Measurements from ENCODE around the gene VAV2. TPM values are rescaled to one million over a fixed set of nuclear protein-coding genes. Genes with fewer than 3 reads are reported as not detected.

VAV2 gene
- total RNA-seq, 6 experiments from 2014 or later = 17.6 to 24.5 (median 21.7) TPM

DNA sequence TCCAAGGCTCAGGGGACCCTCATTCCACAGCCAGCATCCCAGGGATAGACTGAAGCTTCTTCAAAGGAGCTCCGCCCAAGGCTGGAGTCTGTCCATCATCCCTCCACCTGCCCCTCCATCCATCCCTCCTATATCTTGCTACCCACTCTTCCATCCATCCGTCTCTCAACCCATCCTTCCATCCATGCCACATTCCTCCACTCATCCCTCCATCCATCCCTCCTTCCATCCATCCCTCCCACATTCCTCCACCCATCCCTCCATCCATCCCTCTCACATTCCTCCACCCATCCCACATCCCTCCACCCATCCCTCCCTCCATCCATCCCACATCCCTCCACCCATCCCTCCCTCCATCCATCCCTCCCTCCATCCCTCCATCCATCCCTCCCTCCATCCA, 5.5 kb upstream of the VAV2 start:
- no peak overlapping the region for H3K27ac Mint-ChIP-seq
- H3K9me3 Mint-ChIP-seq = no peaks in the 10 kb centered on the region
- no peak for DNase-seq
- peaks cover 8% of the 10 kb centered on the region for H3K27me3 Mint-ChIP-seq (ENCODE audit: insufficient read depth)
- peaks cover 14% of the 10 kb centered on the region for H3K4me1 Mint-ChIP-seq (ENCODE audit: low read depth)
- H3K4me3 Mint-ChIP-seq = no peak overlapping the region
- TF ChIP-seq, protein P1, sequence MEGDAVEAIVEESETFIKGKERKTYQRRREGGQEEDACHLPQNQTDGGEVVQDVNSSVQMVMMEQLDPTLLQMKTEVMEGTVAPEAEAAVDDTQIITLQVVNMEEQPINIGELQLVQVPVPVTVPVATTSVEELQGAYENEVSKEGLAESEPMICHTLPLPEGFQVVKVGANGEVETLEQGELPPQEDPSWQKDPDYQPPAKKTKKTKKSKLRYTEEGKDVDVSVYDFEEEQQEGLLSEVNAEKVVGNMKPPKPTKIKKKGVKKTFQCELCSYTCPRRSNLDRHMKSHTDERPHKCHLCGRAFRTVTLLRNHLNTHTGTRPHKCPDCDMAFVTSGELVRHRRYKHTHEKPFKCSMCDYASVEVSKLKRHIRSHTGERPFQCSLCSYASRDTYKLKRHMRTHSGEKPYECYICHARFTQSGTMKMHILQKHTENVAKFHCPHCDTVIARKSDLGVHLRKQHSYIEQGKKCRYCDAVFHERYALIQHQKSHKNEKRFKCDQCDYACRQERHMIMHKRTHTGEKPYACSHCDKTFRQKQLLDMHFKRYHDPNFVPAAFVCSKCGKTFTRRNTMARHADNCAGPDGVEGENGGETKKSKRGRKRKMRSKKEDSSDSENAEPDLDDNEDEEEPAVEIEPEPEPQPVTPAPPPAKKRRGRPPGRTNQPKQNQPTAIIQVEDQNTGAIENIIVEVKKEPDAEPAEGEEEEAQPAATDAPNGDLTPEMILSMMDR (IDR thresholded peaks at IDR 0.05) = no peak
- H3K36me3 Mint-ChIP-seq (ENCODE audit: low read depth) = no peaks in the 10 kb centered on the region

DNA sequence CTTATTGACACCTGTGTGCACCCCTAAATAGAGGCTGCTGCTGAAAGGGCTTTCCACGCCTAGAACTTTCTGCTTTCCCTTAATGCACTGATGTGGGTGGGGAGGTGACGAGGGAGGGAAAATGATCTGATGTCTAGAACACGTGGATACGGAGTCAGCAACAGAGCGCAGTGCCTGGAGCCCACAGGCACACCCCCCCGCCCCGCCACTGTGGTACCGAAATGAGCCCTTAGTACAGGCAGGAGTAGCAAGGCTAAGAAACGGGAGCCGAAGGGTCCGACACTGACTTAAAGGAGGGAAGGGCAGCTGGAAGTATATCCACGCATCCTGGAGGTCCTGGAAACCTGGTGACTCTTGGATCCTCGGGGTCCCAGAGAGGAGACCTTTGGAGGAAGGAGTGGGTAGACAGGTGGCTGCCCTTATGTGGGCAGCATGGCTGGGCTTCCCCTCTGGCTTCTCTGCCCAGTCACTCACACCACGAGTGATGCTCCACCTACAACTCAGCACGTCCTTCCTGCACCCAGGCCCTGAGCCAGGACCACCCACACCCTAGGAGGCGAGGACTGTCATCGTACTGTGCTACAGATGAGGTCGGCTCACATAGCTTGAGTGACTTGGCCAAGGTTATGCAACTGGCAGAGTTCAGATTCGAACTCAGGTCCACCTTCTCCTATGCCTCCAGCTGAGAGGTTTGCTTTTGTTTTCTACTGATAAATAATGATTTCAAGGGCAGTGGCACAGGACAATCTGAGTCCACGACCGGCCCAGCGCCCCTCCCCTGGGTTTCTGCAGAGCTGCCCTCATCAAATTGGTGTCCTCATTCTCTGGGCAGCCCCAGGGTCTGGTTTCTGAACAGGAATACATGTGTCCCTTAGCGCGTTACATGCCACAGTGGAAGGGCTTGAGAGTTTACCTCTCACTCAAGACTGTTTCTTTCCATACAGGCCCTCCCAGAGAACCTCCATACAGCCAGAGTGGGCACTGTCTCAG, 4.7 kb upstream of the VAV2 start:
- H3K9me3 Mint-ChIP-seq = no peaks in the 10 kb centered on the region

DNA sequence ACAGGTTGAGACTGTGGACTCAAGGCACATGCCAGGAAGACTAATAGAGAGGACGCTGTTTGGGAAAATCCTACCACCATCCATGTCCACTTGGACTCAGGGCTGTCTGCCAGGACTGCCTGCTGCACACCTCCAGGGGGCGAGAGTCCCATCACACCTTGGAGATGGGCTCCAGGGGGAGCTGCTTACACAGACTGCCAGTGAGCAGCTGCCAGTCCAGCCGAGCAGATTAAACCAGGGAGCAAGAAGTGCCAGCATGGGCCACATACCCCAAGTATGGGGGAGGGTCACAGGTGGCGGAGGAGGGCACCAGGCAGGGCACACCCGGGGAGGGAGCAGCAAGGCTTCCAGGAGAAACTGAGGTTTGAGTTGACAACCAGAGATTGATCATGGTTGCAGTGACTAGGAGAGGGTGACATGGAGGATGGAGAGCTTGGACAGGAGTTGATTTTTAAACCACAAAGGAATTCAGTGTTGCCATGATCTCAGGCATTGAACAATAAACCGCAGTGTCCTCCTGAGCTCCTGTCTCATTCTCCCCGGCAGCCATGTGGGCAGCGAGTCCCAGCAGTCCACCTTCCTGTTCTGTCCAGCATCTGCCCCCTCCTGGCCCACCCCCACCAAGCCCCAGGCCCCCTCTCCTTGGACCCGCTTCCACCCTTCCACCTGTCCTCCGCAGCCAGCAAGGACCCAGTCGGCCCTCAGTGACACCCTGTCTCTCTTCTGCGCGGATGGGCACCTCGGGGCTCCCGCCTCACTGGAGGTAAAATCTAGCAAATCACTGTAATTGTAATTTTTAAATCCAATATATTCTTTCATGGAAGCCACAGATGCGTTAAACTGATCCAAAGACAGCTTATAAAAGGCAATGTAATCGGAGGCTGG, 3.1 kb upstream of the VAV2 start:
- no peaks in the 10 kb centered on the region; the same call in none of the 2 replicates for H3K27me3 Mint-ChIP-seq (ENCODE audit: insufficient read depth)
- H3K4me1 Mint-ChIP-seq (ENCODE audit: low read depth) = peaks cover 14% of the 10 kb centered on the region
- no peak for DNase-seq
- H3K27ac Mint-ChIP-seq = no peak overlapping the region
- TF ChIP-seq, protein P1 (IDR thresholded peaks at IDR 0.05) = no peak
- H3K36me3 Mint-ChIP-seq (ENCODE audit: low read depth) = no peaks in the 10 kb centered on the region
- H3K9me3 Mint-ChIP-seq = no peaks in the 10 kb centered on the region
- H3K4me3 Mint-ChIP-seq = no peak overlapping the region

More for the DNA sequence above, 4.7 kb upstream of the VAV2 start:
- TF ChIP-seq, protein P1 (IDR thresholded peaks at IDR 0.05) = no peak
- peaks cover 5% of the 10 kb centered on the region for H3K27me3 Mint-ChIP-seq (ENCODE audit: insufficient read depth)
- H3K4me1 Mint-ChIP-seq (ENCODE audit: low read depth) = peaks cover 14% of the 10 kb centered on the region
- DNase-seq = no peak
- H3K36me3 Mint-ChIP-seq (ENCODE audit: low read depth) = no peaks in the 10 kb centered on the region
- no peak overlapping the region for H3K27ac Mint-ChIP-seq
- no peak overlapping the region for H3K4me3 Mint-ChIP-seq

DNA sequence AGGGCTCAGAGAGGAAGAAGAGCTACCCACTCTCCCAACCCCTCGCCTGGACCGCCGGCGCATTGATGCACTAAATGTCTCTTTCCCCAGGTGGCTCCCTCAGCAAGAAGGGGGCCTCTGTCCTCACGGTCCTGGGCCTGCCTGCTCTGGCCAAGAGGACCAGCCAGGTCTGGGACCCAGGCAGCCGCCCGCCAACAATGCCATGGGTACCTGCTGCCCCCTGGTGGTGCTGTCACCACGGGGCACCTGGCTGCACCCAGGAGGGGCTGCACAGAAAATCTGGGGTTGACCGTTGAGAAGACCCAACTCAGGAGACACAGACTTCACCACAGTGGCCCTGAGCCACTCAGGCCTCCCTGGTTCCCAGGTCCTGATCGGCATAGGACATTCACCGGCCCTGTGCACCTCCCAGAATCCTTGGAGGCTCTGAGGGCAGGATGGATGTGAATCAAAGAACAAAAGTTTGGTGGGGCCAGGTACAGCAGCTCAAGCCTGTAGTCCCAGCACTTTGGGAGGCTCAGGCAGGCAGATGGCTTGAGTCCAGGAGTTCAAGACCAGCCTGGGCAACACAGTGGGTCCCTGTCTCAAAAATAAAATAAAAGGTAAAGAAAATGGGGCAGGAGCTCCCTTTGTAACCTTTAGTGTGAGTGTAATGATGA, 2.4 kb upstream of the VAV2 start:
- Mint-ChIP-seq H3K27me3 (ENCODE audit: insufficient read depth) (no peaks in the 10 kb centered on the region; the same call in 1 of the 2 replicates), H3K27ac (no peak overlapping the region), H3K9me3 (no peaks in the 10 kb centered on the region), H3K4me1 (ENCODE audit: low read depth) (peaks cover 14% of the 10 kb centered on the region), H3K36me3 (ENCODE audit: low read depth) (no peaks in the 10 kb centered on the region), H3K4me3 (peak overlapping the region; percentile 39)
- peak; percentile 42 for DNase-seq
- TF ChIP-seq, protein P1 (IDR thresholded peaks at IDR 0.05) = peak; percentile 97

DNA sequence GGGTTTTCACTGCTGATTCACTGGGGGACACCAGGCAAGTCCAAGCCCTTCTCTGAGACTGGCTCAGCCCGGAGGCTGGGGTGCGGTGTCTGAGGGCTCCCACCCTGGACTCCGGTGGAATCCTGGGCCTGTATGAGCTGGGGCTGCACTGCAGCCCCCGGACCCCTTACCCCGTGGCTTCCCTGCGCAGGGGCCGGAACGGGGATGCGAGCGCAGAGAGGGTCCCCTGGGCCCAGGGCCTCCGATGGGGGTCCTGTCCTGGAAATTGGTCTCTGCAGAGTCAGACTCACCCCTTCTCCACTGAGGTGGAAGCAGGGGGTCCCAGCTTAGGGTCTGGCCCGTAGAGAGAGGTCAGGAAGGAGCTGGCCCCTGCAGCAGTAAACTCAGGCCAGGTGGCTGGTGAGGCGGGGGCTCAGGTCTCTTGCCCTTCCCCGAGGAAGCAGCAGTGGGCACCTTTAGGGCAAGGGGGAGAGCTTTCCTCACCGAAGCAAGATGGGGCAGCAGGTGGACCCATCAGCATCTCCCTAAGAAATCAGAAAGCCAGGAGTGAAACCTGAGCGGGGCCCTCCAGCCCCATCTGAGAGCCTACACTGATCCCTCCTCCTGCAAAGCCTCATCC, 1.6 kb upstream of the VAV2 start:
- H3K4me1 Mint-ChIP-seq (ENCODE audit: low read depth) = peaks cover 14% of the 10 kb centered on the region
- TF ChIP-seq, protein P1 (IDR thresholded peaks at IDR 0.05) = no peak
- H3K36me3 Mint-ChIP-seq (ENCODE audit: low read depth) = no peaks in the 10 kb centered on the region
- H3K9me3 Mint-ChIP-seq = no peaks in the 10 kb centered on the region
- H3K27ac Mint-ChIP-seq = peak overlapping the region; percentile 83
- no peaks in the 10 kb centered on the region; the same call in 1 of the 2 replicates for H3K27me3 Mint-ChIP-seq (ENCODE audit: insufficient read depth)
- peak overlapping the region; percentile 82 for H3K4me3 Mint-ChIP-seq
- no peak for DNase-seq
